Ishikawa (cell line): ENCODE measurements around the gene AHR.

ENCODE experiments used
- CEBPB ChIP-seq: IDR thresholded peaks from 2 replicates; pipeline ENCODE4 v1.6.1; 2012
- CREB1 ChIP-seq: IDR thresholded peaks from 2 replicates; pipeline ENCODE4 v1.6.1; 2012; ENCODE audit warnings: low read depth
- EGR1 ChIP-seq: IDR thresholded peaks from 2 replicates; pipeline ENCODE4 v1.6.1; 2012
- EP300 ChIP-seq: IDR thresholded peaks from 2 replicates; pipeline ENCODE4 v1.6.1; 2012; ENCODE audit warnings: borderline replicate concordance
- FOXM1 ChIP-seq: IDR thresholded peaks from 2 replicates; pipeline ENCODE4 v1.6.1; 2012; ENCODE audit warnings: low read depth, borderline replicate concordance
- NFIC ChIP-seq: IDR thresholded peaks from 2 replicates; pipeline ENCODE4 v1.6.1; 2012
- RAD21 ChIP-seq: IDR thresholded peaks from 2 replicates; pipeline ENCODE4 v1.6.1; 2012; ENCODE audit warnings: low read depth
- REST ChIP-seq: IDR thresholded peaks from 2 replicates; pipeline ENCODE4 v1.6.1; 2012; ENCODE audit warnings: low read depth, mild to moderate bottlenecking
- TAF1 ChIP-seq: IDR thresholded peaks from 2 replicates; pipeline ENCODE4 v1.6.1; 2012; ENCODE audit warnings: low read depth, mild to moderate bottlenecking
- TCF12 ChIP-seq: IDR thresholded peaks from 2 replicates; pipeline ENCODE4 v1.6.1; 2012; ENCODE audit warnings: low read depth
- TEAD4 ChIP-seq: IDR thresholded peaks from 2 replicates; pipeline ENCODE4 v1.6.1; 2012
- YY1 ChIP-seq: IDR thresholded peaks from 2 replicates; pipeline ENCODE4 v1.6.1; 2012; ENCODE audit warnings: low read depth
- ZBTB7A ChIP-seq: IDR thresholded peaks from 2 replicates; pipeline ENCODE4 v1.6.1; 2012; ENCODE audit warnings: low read depth
- TF ChIP-seq, protein P1 (sequence below): IDR thresholded peaks from 2 replicates; pipeline ENCODE4 v1.6.1; 2012
- TF ChIP-seq, protein P2 (sequence below): IDR thresholded peaks from 2 replicates; pipeline ENCODE4 v1.6.1; 2012

The AHR gene

DNA sequence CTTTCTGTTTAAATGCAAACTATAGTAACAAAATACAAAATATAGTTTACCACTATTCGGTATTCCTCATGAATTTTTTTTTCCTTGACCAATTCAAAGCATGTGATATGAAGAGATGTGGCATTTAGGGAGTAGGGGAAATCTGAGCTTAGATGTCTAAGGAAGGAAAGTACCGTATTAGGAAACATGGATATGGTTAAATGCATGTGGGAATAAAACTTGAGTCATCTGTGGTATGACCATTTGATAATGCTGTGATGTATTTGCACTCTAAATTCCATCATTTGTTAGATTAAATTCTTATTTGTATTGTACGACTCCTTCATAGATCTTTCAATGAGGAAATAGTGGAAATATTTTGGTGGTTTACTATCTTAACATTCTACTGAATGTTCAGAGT is 19.7 kb downstream of the AHR start:
- TF ChIP-seq TEAD4: no peak
- TF ChIP-seq, protein P1, sequence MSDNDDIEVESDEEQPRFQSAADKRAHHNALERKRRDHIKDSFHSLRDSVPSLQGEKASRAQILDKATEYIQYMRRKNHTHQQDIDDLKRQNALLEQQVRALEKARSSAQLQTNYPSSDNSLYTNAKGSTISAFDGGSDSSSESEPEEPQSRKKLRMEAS: no peak
- no peak for TF ChIP-seq EGR1
- no peak for TF ChIP-seq REST
- no peak for TF ChIP-seq FOXM1
- TF ChIP-seq CREB1: no peak
- TF ChIP-seq YY1: no peak
- TF ChIP-seq TCF12: no peak
- no peak for TF ChIP-seq CEBPB
- no peak for TF ChIP-seq ZBTB7A
- TF ChIP-seq, protein P2, sequence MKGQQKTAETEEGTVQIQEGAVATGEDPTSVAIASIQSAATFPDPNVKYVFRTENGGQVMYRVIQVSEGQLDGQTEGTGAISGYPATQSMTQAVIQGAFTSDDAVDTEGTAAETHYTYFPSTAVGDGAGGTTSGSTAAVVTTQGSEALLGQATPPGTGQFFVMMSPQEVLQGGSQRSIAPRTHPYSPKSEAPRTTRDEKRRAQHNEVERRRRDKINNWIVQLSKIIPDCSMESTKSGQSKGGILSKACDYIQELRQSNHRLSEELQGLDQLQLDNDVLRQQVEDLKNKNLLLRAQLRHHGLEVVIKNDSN: no peak

GRCh38 chr7:17319164-17320101 is 21.0 kb downstream of the AHR start:
- TF ChIP-seq, protein P2: no peak
- no peak for TF ChIP-seq RAD21
- no peak for TF ChIP-seq TEAD4

DNA sequence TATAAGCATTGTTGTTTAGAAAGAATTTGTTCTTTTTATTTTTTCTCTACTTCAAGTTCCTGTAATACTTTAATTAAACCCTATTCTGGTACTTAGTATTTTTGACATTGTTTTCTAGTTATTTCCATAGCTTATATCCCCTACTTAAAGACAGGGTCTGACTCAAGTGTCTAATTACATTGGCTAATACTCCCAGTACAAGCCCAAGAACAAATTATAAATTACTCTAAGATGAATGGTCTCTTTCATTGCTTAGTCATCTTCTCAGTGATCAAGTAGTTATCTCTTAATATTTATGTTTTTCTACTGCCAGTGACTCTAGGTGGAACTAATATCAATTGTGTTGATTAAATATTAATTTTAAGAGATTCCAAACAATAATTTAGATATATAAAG is 21.6 kb downstream of the AHR start:
- TF ChIP-seq TAF1 (no peak), RAD21 (no peak), YY1 (no peak), TCF12 (no peak), EP300 (no peak), FOXM1 (no peak), REST (no peak), NFIC (no peak), ZBTB7A (no peak), CREB1 (no peak), EGR1 (no peak), CEBPB (no peak), TEAD4 (no peak)
- TF ChIP-seq, protein P1: no peak
- TF ChIP-seq, protein P2: no peak

GRCh38 chr7:17320657-17321056 is 22.2 kb downstream of the AHR start:
- no peak for TF ChIP-seq ZBTB7A
- no peak for TF ChIP-seq EP300
- no peak for TF ChIP-seq NFIC
- no peak for TF ChIP-seq CEBPB
- TF ChIP-seq REST: no peak
- TF ChIP-seq TAF1: no peak
- no peak for TF ChIP-seq EGR1
- TF ChIP-seq TCF12: no peak
- TF ChIP-seq TEAD4: no peak
- no peak for TF ChIP-seq YY1
- TF ChIP-seq FOXM1: no peak
- no peak for TF ChIP-seq CREB1
- TF ChIP-seq, protein P1: no peak
